Measurements from ENCODE around the gene ACOT12.
A peak's percentile ranks its signal among the peaks of the same experiment; 100 is the strongest.
"Not testable (repeated sequence)": the region's sequence is repeated elsewhere in the genome, so short reads cannot be mapped to it uniquely, and the experiment has no call there.

Gene ACOT12

DNA sequence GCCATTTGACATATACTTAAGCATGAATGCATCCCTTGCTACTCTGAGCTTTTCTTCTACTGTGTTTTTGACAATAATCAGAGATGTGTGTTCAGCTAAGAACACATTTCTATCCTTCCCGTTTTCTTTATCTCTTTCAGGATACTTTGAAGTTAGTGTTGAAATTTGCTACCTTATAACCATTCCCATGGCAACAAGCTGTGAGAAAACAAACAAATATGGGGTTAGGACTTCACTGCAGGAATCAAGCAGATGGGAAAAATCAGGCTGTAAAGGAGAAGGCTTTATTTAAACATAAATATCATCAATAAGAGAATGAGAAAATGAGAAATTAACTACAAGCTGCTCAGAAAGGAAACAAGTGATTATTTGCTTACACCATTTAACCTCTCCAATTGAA, 57.4 kb downstream of the ACOT12 start:
- FAIRE-seq = no peak

DNA sequence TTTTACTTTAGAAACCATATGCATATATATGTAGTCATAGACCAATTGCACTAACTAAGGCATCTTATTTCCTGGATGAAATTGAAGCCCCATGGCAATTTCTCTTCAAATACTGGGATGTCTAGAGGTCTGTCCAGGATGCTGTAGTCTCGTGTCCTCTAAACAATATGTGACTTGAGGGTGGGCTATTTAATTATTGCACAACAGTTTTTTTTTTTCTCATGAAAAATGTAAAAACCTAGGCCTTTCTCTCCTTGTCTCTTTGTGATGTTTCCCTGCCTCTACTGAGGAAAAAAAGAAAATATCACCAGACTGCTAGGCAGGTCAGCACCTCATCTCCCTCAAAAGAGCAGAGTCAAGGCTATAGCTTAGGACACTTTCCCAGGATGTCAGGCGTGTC, 58.0 kb downstream of the ACOT12 start:
- no peak for FAIRE-seq

DNA sequence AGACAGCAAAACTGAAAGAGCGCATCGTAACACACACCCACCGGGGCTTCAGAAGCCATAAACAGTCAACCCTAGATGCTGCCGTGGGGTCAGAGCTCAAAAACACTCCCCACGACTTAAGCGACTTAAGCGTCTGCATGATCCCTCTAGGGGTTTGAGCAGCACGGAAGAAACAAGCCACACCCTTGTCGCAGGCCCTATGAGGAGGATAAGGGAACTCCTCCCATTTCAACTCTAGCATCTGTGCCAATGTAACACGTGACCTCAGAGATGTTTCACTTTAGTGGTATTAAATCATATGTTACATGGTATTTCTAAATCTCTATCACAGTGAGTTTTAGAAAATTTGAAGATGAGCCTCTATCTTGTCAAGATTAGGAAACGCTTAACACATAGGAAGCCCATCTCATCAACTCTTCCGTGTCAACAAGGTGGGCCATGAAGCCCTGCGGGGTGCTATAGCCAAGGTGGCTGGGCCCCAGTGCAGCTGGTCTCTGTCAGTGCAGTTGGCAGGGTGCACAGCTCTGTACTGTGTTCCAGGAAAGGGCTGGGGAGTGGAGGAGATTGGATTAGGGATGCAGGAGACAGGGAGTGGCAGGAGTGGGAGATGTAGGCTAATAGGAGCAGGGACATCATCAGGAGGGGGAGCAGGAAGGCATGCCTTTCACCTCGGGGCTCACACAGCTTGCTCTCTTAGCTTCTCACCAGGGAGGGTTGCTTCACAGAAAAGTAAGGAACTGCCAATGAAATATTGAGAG, 59.5 kb downstream of the ACOT12 start:
- no peak for FAIRE-seq

DNA sequence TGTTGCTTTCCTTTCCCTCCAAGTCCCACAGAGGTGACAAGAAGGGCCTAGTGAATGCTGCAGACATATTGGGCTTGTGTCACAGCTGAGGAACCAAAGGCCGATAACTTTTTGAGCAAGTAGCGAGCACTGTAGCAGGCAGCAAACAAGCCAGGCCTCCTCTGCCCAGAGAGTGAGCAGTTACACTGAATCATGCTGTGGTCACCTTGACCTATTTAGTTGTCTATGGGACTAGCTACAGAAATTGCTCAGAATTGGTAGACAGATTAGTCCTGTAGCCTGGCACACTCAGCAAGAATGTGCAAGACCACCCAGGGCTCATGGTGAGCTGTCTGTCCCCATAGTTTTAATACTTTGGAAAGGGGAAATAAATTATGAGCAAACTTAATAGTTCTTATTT, 67.4 kb downstream of the ACOT12 start:
- FAIRE-seq = no peak

DNA sequence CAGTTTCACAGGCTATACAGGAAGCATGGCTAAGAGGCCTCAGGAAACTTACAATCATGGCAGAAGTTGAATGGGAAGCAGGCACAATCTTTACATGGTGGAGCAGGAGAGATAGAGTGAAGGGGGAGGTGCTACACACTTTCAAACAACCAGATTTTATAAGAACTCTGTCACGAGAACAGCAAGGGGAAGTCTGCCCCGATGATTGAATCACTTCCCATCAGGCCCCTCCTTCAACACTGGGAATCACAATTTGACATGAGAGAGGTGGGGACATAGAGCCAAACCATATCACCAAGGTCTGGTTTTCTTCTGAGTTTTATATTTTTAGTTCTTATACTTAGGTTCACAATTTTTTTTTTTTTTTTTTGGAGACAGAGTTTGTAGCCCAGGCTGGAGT, 76.4 kb downstream of the ACOT12 start:
- FAIRE-seq = no peak

DNA sequence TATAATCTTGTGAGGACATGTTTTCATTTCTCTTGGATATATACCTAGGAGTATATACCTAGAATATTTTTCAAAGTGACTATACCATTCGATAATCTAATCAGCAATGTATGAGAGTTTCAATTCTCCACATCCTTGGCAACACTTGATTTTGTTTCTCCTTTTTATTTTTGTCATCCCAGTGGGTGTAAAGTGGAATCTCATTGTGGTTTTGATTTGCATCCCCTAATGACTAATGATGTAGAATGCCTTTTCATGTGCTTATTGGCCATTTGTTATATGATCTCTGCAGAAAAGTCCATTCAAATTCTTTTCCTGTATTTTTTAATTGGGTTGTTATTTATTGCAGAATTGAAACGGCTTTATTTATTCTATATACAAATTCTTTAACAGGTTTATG, 77.4 kb downstream of the ACOT12 start:
- no peak for FAIRE-seq

DNA sequence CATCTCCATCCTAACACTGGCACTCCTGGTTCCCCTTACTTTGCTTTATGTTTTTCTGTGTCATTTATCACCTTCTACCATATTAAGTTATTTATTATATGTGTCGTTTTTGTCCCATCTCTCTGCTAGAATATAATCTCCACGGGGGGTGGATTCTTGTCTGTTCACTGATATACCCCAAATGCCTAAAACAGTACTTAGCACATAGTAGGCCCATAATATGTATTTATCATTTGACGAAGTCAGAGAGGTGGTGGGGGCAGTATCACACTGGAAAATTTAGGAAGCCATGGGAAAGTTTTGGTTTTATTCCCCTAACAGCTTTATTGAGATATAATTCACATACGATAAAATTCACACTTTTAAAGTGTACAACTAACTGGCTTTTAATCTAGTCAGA, 78.1 kb downstream of the ACOT12 start:
- no peak for FAIRE-seq

DNA sequence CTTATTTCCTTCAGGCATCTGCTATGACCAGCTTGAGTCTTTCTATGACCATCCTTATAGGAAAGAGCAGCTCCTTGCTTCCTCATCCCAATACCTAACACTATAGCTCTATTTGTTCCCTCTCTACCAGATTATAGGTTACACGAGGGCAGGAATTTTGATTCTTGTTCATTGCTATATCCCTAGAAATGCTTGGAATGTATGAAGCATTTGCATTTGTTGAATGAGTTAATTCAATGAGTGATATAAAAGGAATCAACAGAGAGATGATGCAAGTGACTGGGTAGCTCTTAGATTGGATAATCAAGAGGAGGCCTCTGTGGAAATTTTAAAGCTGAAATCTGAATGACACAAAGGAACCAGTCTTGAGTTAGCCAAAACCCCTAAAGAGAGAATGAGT, 78.6 kb downstream of the ACOT12 start:
- FAIRE-seq = no peak

DNA sequence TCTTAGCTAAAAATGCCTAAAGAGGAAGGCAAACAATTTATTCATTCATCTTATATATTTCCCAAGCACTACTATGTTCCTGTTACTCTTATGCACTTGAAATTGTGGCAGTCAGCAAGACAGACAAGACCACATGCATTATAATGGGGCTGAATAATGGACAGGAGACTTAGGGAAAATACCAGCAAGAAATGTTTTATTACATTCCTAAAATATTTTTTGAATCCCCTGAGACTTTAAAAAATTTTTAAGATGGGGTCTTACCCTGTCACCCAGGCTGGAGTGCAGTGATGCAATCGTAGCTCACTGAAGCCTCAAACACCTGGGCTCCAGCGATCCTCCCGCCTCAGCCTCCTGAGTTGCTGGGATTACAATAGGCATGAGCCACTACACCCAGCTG, 79.4 kb downstream of the ACOT12 start:
- no peak for FAIRE-seq

DNA sequence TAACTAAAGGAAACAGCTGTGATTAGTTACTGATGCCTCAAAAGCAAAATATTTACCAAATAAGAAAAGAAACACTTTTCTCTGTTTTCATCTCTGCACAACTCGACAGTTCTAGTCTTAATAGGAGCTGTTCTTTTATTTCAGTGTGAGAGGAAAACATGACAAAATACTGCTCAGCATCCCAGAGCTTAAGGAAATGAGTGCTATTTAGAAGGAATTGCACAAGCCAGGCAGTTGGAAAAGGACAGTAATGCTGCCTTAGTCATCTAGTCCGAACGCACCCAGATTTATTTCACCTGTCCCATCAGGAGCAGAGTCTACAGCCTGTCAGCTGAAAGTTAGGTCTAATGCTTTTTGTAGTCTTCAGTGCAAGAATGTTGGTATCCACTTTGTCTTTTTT, 80.2 kb downstream of the ACOT12 start:
- FAIRE-seq = no peak

DNA sequence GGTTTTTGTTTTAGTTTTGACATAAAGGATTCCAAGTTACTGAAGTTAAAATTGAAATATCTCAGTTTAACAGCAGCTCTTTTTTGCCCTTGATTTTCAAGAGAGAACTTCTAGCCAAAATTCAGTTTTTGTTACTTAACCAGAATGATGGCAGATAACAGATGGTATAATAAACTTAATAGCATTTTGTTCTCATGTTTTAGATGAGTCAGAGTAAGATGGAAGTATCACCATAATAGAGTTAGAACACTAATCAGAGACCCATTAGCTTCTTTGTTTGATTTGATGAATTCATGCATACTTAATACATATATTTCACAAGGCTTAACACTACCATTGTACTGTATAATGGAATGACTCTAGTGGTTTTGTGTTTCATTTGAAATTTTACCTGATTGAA, 80.7 kb downstream of the ACOT12 start:
- no peak for FAIRE-seq

DNA sequence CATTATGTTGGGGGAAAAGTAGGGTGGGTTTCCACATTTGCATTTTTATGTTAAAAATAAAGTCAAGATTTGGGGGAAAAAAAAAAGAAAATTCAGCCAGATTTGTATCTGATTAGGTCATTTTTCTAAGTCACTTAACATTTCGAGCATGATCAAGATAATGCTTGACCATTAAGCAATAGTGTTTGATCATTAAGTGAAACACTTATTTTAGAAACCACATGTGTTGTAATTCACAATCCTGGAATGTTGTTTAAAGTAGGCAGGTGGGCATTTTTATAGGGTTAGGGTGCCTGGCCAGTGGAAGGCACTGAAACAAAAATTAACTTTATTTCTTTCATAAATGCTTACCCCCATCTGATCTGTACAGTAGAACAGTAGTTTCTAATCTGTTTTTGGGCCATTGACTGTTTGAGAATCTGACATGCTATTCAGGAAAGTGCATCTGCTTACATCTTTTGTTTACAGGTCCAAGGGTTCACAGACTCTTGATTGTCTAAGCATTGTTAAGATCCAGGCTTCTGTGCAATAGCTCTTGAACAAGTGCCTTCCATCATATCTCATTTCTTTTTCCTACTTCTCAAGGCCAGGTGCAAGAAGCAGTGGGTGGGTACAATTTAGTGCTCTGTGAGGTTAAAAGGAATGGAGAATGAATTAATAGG, 83.4 kb downstream of the ACOT12 start:
- no peak for FAIRE-seq

DNA sequence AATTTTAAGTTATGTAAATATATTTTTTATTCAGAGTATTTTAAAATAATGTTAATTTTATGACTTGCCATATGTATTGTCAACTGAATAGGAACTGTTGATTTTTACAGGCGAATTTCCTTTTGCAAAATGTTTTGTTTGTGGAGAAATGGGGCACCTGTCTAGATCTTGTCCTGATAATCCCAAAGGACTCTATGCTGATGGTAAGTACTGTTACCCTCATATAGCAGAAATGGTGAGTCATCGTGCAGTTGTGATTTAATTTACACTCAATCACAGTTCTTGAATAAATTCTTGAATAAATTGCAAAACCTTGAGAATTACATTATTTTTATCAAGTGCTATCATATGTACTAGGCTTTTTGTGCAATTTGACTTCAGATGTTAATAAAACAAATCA, 85.1 kb downstream of the ACOT12 start:
- FAIRE-seq = peak; percentile 64

DNA sequence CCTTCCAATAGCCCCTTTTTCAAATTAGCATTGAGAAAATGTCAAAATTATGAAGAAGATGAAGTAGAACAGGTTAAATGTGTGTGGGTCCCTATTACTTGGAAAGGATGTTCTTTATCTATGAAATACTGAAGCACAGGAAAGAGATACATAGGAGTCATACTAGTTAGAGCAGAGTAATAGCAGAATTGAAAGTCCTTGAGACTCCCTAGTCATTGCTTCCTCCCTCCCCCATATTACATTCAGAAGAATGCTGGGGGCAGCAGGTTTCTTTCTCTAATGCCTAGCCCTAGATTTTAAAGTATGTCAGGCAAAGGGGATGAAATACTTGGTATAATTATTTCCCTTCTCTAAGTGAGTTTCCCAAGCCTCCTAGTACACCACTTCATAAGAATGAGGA, 88.1 kb downstream of the ACOT12 start:
- FAIRE-seq = no peak

DNA sequence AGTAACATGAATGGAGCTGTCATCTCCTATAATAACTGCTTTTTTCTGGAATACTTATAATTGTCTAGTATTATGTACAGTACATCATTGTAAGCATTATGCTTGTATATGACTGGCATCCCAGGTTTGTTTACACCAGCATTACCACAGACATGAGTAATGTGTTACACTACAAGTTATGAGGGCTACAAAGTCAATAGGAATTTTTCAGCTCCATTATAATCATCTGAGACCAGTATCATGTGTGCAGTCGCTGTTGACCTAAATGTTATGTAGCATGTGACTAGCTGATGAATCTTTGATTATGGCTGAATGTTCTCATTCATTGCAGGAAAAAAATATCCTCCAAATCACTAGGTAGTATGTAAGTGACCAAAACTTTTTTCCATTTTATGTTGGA, 90.4 kb downstream of the ACOT12 start:
- FAIRE-seq = no peak

DNA sequence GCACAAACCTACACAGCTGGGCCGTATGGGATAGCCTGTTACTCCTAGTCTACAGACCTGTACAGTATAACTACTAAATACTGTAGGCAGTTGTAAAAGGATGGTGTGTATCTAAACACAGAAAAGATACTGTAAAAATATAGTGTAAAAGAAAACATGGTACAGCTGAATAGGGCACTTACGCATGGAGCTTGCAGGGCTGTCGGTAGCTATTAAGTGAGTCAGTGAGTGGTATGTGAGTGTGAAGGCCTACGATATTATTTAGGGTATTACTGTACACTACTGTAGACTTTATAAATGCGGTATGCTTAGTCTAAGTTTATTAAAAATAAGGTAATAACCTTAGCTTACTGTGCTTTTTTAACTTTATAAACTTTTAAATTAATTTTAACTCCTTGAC, 91.3 kb downstream of the ACOT12 start:
- no peak for FAIRE-seq

DNA sequence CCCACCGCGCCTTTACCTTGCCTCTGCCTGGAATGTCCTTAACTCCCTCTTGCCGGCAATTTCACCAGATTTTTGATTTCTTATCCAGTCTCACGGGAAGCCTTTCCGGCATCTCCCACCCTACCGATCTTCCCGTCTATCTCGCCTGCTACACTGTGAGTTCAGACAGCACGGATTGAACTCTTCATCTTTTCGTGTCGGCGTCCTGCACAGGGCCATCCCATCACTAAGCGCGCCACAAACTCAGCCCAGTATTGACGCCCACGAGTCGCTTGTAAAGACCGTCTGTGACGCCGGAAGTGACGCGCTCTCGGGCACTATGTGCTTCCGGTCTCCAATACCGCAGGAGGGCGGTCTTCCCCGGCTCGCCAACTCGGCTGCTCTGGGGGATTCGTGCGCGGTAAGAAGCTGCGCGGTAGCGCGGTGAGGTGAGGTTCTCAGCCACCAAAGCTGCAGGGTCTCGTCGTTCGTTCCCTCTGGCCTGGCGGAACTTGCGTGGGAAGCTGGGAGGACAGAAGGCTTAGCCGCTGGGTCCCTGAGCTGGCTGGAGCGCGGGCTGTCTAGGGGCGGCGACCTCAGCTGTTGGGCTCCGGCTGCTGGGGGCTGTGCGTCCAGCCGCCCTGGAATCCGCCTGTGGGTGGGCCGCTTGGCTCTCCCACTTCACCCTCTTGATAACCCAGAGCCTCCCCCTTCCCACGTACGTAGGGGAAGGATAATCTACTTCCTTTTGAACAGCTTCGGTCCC, 92.5 kb downstream of the ACOT12 start, which contains the start of gene ZCCHC9:
TSS of gene ZCCHC9 (plus strand) at position 317 of the 745 bp plus-strand sequence. CDS start 3,171 bp downstream, outside the sequence.
- no peak for FAIRE-seq

DNA sequence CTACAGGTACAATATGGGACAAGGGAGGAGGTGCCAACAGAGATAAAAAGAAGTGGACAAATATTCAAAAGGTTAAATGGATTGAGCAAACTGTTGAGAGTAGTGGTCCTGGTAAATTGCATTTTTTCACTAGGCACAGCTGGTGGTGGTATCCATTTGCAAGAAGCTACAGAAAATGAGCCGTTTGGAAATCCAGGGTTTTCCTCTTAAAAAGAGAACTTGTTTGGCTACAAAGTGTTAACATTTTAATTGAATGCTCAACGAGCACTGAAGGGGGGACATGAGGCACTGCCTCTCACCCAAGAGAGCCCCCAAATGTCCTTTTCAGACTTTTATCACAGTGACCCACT, 93.0 kb downstream of the ACOT12 start:
- FAIRE-seq = no peak

DNA sequence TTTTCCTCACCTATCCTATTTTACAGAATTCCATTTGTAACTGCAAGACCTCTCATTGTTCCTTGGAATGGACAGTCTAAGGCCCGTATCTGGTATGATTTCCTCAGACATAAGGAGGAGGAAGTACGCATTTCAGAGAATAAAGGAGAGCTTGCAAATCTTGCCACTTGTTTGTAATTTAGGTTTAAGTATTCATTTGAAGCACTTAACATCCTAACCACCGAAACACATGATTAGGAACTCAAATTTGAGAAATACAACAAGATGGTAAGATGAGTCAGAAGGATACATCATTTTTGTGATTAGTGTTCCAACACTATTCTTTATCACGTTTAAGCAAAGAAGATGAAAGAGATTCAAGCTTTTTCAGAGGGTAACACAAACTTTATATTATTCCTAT, 96.4 kb downstream of the ACOT12 start:
- no peak for FAIRE-seq

DNA sequence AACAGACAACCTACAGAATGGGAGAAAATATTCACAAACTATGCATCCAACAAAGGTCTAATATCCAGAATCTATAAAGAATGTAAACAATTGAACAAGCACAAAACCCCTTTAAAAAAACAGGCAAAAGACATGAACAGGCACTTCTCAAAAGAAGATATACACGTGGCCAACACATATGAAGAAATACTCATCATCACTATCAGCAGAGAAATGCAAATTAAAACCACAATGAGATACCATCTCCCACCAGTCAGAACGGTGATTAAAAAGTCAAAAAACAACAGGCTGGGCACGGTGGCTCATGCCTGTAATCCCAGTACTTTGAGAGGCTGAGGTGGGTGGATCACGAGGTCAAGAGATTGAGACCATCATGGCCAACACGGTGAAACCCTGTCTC, 99.9 kb downstream of the ACOT12 start:
- FAIRE-seq = not testable (repeated sequence)

DNA sequence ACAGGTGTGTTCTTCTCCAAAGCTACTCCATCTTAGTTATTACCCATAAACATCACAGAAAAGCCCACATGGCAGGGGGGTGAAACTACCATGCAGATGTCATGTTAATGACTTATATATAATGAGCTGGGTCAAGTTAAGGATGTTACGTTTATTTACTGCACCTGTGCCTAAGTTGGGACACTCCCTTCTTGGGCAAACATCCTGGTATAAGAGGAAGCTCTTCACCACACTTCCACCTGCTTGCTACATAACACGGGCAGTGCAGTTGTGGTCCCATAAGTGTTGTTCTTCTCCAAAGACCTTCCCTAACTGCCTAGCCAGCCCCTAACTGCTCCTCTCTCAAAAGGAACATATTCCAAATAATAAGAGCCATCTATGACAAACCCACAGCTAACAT, 101.8 kb downstream of the ACOT12 start:
- no peak for FAIRE-seq

DNA sequence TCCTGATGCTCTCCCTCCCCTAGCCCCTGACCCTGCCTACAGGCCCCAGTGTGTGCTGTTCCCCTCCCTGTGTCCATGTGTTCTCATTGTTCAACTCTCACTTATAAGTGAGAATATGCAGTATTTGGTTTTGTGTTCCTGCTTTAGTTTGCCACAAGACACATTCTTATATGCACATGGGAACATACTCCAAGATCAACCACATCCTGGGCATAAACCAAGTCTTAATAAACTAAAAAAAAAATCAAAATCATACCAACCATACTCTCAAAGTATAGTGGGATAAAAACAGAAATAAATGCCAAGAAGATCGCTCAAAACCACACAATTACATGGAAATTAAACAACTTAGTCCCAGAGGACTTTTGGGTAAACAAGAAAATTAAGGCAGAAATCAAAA, 103.8 kb downstream of the ACOT12 start:
- FAIRE-seq = no peak

DNA sequence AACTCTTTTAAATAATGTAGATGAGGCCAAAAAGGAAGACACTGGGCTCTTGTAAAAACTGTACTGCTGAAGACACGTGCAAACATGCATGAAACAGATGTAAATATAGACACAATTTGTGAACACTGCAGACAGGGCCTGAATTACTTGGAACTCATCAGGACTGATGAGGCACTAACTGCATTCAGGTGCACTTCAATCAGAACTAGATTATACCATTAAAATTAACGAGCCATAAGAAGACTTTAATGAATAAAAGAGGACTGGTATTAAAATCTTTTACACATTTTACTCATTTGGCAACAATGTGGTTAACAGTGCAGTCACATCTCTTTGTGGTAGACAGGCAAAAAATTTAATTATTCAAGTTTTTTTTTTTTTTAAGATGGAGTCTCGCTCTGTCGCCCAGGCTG, 105.9 kb downstream of the ACOT12 start:
- FAIRE-seq = no peak

DNA sequence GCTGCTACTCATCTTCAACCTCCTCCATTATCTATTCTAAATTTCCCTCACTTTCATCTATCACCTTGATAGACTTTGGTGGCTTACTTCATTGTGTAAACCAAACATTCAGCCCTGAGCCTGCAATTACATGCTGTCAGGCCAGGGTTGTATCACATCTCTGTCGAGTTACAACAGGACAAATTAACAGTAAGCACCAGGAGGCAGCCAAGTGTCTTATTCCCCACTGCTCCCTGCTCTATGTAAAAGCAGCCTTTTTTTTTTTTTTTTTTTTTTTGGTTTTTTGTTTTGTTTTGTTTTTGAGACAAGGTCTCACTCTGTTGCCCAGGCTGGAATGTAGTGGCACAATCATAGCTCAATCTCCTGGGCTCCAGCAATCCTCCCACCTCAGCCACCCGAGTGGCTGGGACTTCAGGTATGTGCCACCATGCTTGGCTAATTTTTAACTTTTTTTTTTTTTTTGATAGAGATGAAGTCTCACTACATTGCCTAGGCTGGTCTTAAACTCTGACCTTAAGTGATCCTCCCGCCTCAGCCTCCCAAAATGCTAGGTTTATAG, 107.8 kb downstream of the ACOT12 start:
- no peak for FAIRE-seq

All from colon (tissue), 2 donors.